Measurements from ENCODE around the gene SLIT3.

Gene SLIT3

GRCh38 chr5:168858371-168858770 is 442.6 kb downstream of the SLIT3 start:
- DNase-seq, result no peak

GRCh38 chr5:168853972-168854371 is 447.0 kb downstream of the SLIT3 start:
- no peak for DNase-seq

GRCh38 chr5:168852329-168852728 is 448.6 kb downstream of the SLIT3 start:
- no peak for DNase-seq

- peak; percentile 79 for DNase-seq
These were observed 449.0 kb downstream of the SLIT3 start for GRCh38 chr5:168851902-168852321.

GRCh38 chr5:168850683-168851082 is 450.3 kb downstream of the SLIT3 start:
- DNase-seq, result no peak

- DNase-seq, result no peak
These were observed 452.4 kb downstream of the SLIT3 start for GRCh38 chr5:168848569-168848968.

GRCh38 chr5:168847511-168848073 is 453.3 kb downstream of the SLIT3 start:
- no peak for DNase-seq

- no peak for DNase-seq
These were observed 456.0 kb downstream of the SLIT3 start for GRCh38 chr5:168844922-168845296.

GRCh38 chr5:168844016-168844921 is 456.7 kb downstream of the SLIT3 start:
- no peak for DNase-seq

GRCh38 chr5:168843277-168844015 is 457.5 kb downstream of the SLIT3 start:
- peak; percentile 26 for DNase-seq

GRCh38 chr5:168842571-168843205 is 458.3 kb downstream of the SLIT3 start:
- no peak for DNase-seq

GRCh38 chr5:168837852-168838251 is 463.1 kb downstream of the SLIT3 start:
- DNase-seq, result no peak

- no peak for DNase-seq
These were observed 464.2 kb downstream of the SLIT3 start for GRCh38 chr5:168836603-168837231.

GRCh38 chr5:168833936-168834335 is 467.0 kb downstream of the SLIT3 start:
- DNase-seq, result no peak

GRCh38 chr5:168833383-168833782 is 467.6 kb downstream of the SLIT3 start:
- DNase-seq, result no peak

GRCh38 chr5:168832308-168832707 is 468.6 kb downstream of the SLIT3 start:
- no peak for DNase-seq

- no peak for DNase-seq
These were observed 469.6 kb downstream of the SLIT3 start for GRCh38 chr5:168831383-168831782.

- DNase-seq, result no peak
These were observed 470.1 kb downstream of the SLIT3 start for GRCh38 chr5:168830833-168831232.

GRCh38 chr5:168829922-168830417 is 471.0 kb downstream of the SLIT3 start:
- no peak for DNase-seq

GRCh38 chr5:168829044-168829443 is 471.9 kb downstream of the SLIT3 start:
- no peak for DNase-seq

- no peak for DNase-seq
These were observed 473.3 kb downstream of the SLIT3 start for GRCh38 chr5:168827636-168828035.

- DNase-seq, result no peak
These were observed 474.7 kb downstream of the SLIT3 start for GRCh38 chr5:168826246-168826725.

Data from fibroblast of skin of abdomen (primary cell).